GM19328 (cell line): ENCODE results near the gene PCDHGA6.
"Not testable (repeated sequence)": the region's sequence is repeated elsewhere in the genome, so short reads cannot be mapped to it uniquely, and the experiment has no call there.

ENCODE experiments used
- ATAC-seq: cut with Tn5 transposase; IDR thresholded peaks from one replicate; pipeline ENCODE4 v1.9.1; 2021; ENCODE audit warnings: mild to moderate bottlenecking, moderate library complexity; ENCODE audit not compliant: unreplicated experiment

Gene PCDHGA6

GRCh38 chr5:141359790-141360426, 13.8 kb upstream of the PCDHGA6 start, which contains the start of gene PCDHGB2:
Gene PCDHGB2, plus strand, starts transcription at chr5:141359994. Its CDS starts 142 bp downstream, at chr5:141360136.
- no peak for ATAC-seq

GRCh38 chr5:141360685-141361084, 13.0 kb upstream of the PCDHGA6 start:
- no peak for ATAC-seq

- no peak for ATAC-seq
These were observed 11.0 kb upstream of the PCDHGA6 start for GRCh38 chr5:141362719-141363118.

GRCh38 chr5:141363952-141364660, 9.6 kb upstream of the PCDHGA6 start, which contains the start of gene PCDHGA5:
Gene PCDHGA5, plus strand, starts transcription at chr5:141364162. Its CDS starts 169 bp downstream, at chr5:141364331.
- ATAC-seq: no peak

GRCh38 chr5:141366016-141366896, 7.4 kb upstream of the PCDHGA6 start:
- ATAC-seq: no peak

GRCh38 chr5:141369994-141370848, 3.5 kb upstream of the PCDHGA6 start, which contains the start of gene PCDHGB3:
Gene PCDHGB3, plus strand, starts transcription at chr5:141370242. Its CDS starts 153 bp downstream, at chr5:141370395.
- peak; percentile 65 for ATAC-seq

GRCh38 chr5:141371572-141372475, 1.9 kb upstream of the PCDHGA6 start:
- ATAC-seq: no peak

- no peak for ATAC-seq
These were observed 936 bp downstream of the PCDHGA6 start for GRCh38 chr5:141374627-141375026.

- ATAC-seq: not testable (repeated sequence)
These were observed 1.9 kb downstream of the PCDHGA6 start for GRCh38 chr5:141375444-141376155.

- no peak for ATAC-seq
These were observed 9.0 kb downstream of the PCDHGA6 start, which contains the start of gene PCDHGA7 for GRCh38 chr5:141382469-141383294. Gene PCDHGA7, plus strand, starts transcription at chr5:141382742. Its CDS starts 158 bp downstream, at chr5:141382900.

GRCh38 chr5:141383345-141383744, 9.7 kb downstream of the PCDHGA6 start:
- ATAC-seq: no peak

- ATAC-seq: no peak
These were observed 11.0 kb downstream of the PCDHGA6 start for GRCh38 chr5:141384471-141385267.

- ATAC-seq: not testable (repeated sequence)
These were observed 14.0 kb downstream of the PCDHGA6 start, which contains the start of gene PCDHGB4 for GRCh38 chr5:141387557-141388311. Gene PCDHGB4, plus strand, starts transcription at chr5:141387698. Its CDS starts 187 bp downstream, at chr5:141387885.

- ATAC-seq: no peak
These were observed 15.0 kb downstream of the PCDHGA6 start for GRCh38 chr5:141388661-141389060.

- ATAC-seq: no peak
These were observed 15.7 kb downstream of the PCDHGA6 start for GRCh38 chr5:141389153-141390042.
